Measurements from ENCODE around the gene TMEM40.
"Not testable (repeated sequence)": the region's sequence is repeated elsewhere in the genome, so short reads cannot be mapped to it uniquely, and the experiment has no call there.

Gene TMEM40

GRCh38 chr3:12797124-12797891 is 38.2 kb upstream of the TMEM40 start:
- Histone ChIP-seq H3K27ac (no peak overlapping the region), H3K36me3 (no peaks in the 10 kb centered on the region)

GRCh38 chr3:12796171-12797123 is 37.4 kb upstream of the TMEM40 start, which contains the start of gene CAND2:
Gene CAND2 (plus strand): TSS chr3:12796680. CDS start chr3:12796721, 41 bp downstream.
- H3K27me3 ChIP-seq: no peaks in the 10 kb centered on the region
- peaks cover 38% of the 10 kb centered on the region for H3K4me1 ChIP-seq
- peak within 1 kb of the TSS; percentile 97 for H3K4me2 ChIP-seq
- no peaks in the 10 kb centered on the region for H3K9me3 ChIP-seq
- no peaks in the 10 kb centered on the region for H3K36me3 ChIP-seq
- no peak for TF ChIP-seq Cebpa-rat (IDR thresholded peaks at IDR 0.05)
- peak within 1 kb of the TSS; percentile 75 for H3K4me3 ChIP-seq
- H3K9ac ChIP-seq: peak within 1 kb of the TSS; percentile 79
- 0 out of 2 replicates have a peak, but pooled peaks cover 8% of the 10 kb centered on the region for H4K20me1 ChIP-seq
- peak within 1 kb of the TSS; percentile 84 for H3K27ac ChIP-seq

More at GRCh38 chr3:12797124-12797891, 38.2 kb upstream of the TMEM40 start:
- Histone ChIP-seq H3K4me3 (peak overlapping the region; percentile 75), H3K9me3 (no peaks in the 10 kb centered on the region), H4K20me1 (0 out of 2 replicates have a peak, but pooled peaks cover 8% of the 10 kb centered on the region), H3K4me1 (peaks cover 38% of the 10 kb centered on the region), H3K9ac (no peak overlapping the region), H3K4me2 (peak overlapping the region; percentile 97), H3K27me3 (no peaks in the 10 kb centered on the region)
- no peak for TF ChIP-seq Cebpa-rat (IDR thresholded peaks at IDR 0.05)

GRCh38 chr3:12793701-12794100 is 34.6 kb upstream of the TMEM40 start:
- H3K4me3 ChIP-seq: no peak overlapping the region
- no peaks in the 10 kb centered on the region for H3K9me3 ChIP-seq
- H3K27ac ChIP-seq: no peak overlapping the region
- H3K27me3 ChIP-seq: no peaks in the 10 kb centered on the region
- 0 out of 2 replicates have a peak, but pooled peaks cover 7% of the 10 kb centered on the region for H4K20me1 ChIP-seq
- TF ChIP-seq Cebpa-rat (IDR thresholded peaks at IDR 0.05): no peak
- H3K4me2 ChIP-seq: no peak overlapping the region
- no peaks in the 10 kb centered on the region for H3K36me3 ChIP-seq
- no peak overlapping the region for H3K9ac ChIP-seq
- peaks cover 38% of the 10 kb centered on the region for H3K4me1 ChIP-seq

GRCh38 chr3:12791430-12791829 is 32.4 kb upstream of the TMEM40 start:
- no peaks in the 10 kb centered on the region for H3K9me3 ChIP-seq
- no peak for TF ChIP-seq Cebpa-rat (IDR thresholded peaks at IDR 0.05)
- H3K4me2 ChIP-seq: no peak overlapping the region
- no peak overlapping the region for H3K9ac ChIP-seq
- H4K20me1 ChIP-seq: no peaks in the 10 kb centered on the region
- peaks cover 18% of the 10 kb centered on the region for H3K4me1 ChIP-seq
- H3K4me3 ChIP-seq: no peak overlapping the region
- H3K36me3 ChIP-seq: no peaks in the 10 kb centered on the region
- H3K27me3 ChIP-seq: no peaks in the 10 kb centered on the region
- no peak overlapping the region for H3K27ac ChIP-seq

GRCh38 chr3:12787967-12788690 is 29.1 kb upstream of the TMEM40 start:
- not testable (repeated sequence) for H3K9ac ChIP-seq, H3K4me2 ChIP-seq, H3K9me3 ChIP-seq, H3K27ac ChIP-seq, H4K20me1 ChIP-seq, H3K4me3 ChIP-seq, H3K27me3 ChIP-seq, H3K4me1 ChIP-seq, H3K36me3 ChIP-seq

GRCh38 chr3:12787346-12787745 is 28.3 kb upstream of the TMEM40 start:
- H3K4me1 ChIP-seq, H3K4me2 ChIP-seq, H3K36me3 ChIP-seq, H3K9me3 ChIP-seq, H3K27me3 ChIP-seq, H3K27ac ChIP-seq, H3K4me3 ChIP-seq, H4K20me1 ChIP-seq, H3K9ac ChIP-seq: not testable (repeated sequence)

- Histone ChIP-seq H3K36me3 (no peaks in the 10 kb centered on the region), H3K4me1 (no peaks in the 10 kb centered on the region), H4K20me1 (no peaks in the 10 kb centered on the region), H3K27me3 (no peaks in the 10 kb centered on the region), H3K4me3 (no peak overlapping the region), H3K9me3 (no peaks in the 10 kb centered on the region), H3K27ac (no peak overlapping the region), H3K4me2 (no peak overlapping the region), H3K9ac (no peak overlapping the region)
- TF ChIP-seq Cebpa-rat (IDR thresholded peaks at IDR 0.05): no peak
Measured at GRCh38 chr3:12785096-12785495, 26.0 kb upstream of the TMEM40 start.

- no peak overlapping the region for H3K4me2 ChIP-seq
- no peaks in the 10 kb centered on the region for H4K20me1 ChIP-seq
- H3K4me3 ChIP-seq: no peak overlapping the region
- no peak for TF ChIP-seq Cebpa-rat (IDR thresholded peaks at IDR 0.05)
- no peaks in the 10 kb centered on the region for H3K36me3 ChIP-seq
- no peak overlapping the region for H3K9ac ChIP-seq
- no peaks in the 10 kb centered on the region for H3K4me1 ChIP-seq
- no peaks in the 10 kb centered on the region for H3K27me3 ChIP-seq
- H3K9me3 ChIP-seq: no peaks in the 10 kb centered on the region
- H3K27ac ChIP-seq: no peak overlapping the region
Measured at GRCh38 chr3:12782172-12782815, 23.2 kb upstream of the TMEM40 start.

- Histone ChIP-seq H3K9ac (no peak overlapping the region), H3K36me3 (no peaks in the 10 kb centered on the region), H3K4me3 (no peak overlapping the region), H4K20me1 (no peaks in the 10 kb centered on the region), H3K27ac (no peak overlapping the region), H3K4me1 (no peaks in the 10 kb centered on the region), H3K27me3 (no peaks in the 10 kb centered on the region), H3K4me2 (no peak overlapping the region), H3K9me3 (no peaks in the 10 kb centered on the region)
- TF ChIP-seq Cebpa-rat (IDR thresholded peaks at IDR 0.05): no peak
Measured at GRCh38 chr3:12780751-12781150, 21.7 kb upstream of the TMEM40 start.
